Inflammatory macrophage (primary cell): ENCODE data around the gene MECP2.
A peak's percentile ranks its signal among the peaks of the same experiment; 100 is the strongest.
"Not testable (repeated sequence)": the region's sequence is repeated elsewhere in the genome, so short reads cannot be mapped to it uniquely, and the experiment has no call there.

Experiments
- DNase-seq, 2 donors: peaks; one replicate each; pipeline ENCODE4 v3.0.0-alpha.2; 2020 to 2022
- total RNA-seq, 18 experiments: gene quantifications; one replicate each; lab custom pipeline; 2026; ENCODE audit warnings: mixed read lengths in 6 of 18, inconsistent platforms in 2 of 18; lab: John Stamatoyannopoulos, UW

The MECP2 gene
- 35.0 to 82.1 (median 56.1) reads per million in 18 experiments for total RNA-seq

DNA sequence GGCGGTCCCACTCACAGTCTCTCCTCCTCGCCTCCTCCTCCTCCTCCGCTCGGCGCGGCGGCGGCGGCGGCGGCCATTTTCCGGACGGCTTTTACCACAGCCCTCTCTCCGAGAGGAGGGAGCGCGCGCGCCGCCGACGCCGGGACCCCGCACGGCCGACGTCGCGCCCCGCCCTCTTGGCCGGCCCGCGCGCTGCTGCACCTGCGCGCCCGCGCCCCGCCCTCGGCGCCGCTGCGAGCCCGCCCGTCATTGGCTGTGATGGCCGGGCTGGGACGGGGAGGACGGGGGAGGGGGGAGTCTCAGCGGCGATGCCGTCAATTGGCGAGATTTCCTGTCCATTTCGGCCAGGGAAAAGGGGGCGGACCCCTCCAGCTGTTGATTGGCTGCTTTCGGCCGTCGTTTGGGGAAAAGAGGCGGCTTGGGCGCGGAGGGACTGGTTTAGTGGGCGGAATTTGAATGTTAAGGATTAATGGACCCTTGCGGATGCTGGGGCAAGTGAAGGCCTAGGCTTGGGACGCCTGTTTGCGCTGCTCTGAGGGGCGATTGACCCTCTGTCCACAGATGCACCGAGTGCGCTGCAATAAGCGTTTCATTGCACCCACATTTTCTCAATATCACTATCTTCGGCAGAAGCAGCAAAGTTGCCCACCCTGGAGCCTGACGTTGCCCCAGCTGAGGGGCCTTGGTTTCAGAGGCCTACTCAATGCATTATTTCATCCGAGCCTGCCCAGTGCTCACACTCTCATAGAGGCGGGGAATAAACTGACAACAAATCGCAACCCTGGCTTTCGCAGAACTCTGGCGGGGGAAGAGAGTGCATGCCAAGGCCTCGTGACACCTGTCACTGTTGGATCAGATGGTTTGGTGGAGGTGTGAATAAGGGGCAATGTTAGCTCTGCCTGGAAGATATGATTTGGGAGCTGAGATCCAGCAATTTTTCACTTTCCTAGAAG lies at the start of gene MECP2:
TSS of gene MECP2 (minus strand) at position 129 of the 953 bp plus-strand sequence.
- DNase-seq, result peak; percentile 91 to 93

DNA sequence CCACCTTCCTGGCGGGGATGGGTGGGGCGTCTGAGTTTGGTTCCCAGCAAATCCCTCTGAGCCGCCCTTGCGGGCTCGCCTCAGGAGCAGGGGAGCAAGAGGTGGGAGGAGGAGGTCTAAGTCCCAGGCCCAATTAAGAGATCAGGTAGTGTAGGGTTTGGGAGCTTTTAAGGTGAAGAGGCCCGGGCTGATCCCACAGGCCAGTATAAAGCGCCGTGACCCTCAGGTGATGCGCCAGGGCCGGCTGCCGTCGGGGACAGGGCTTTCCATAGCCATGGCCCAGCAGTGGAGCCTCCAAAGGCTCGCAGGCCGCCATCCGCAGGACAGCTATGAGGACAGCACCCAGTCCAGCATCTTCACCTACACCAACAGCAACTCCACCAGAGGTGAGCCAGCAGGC lies 46.5 kb upstream of the MECP2 start, which contains the start of gene OPN1LW:
TSS of gene OPN1LW (plus strand) at position 234 of the 400 bp plus-strand sequence. CDS start at position 275, 41 bp downstream.
- not testable (repeated sequence) for DNase-seq

DNA sequence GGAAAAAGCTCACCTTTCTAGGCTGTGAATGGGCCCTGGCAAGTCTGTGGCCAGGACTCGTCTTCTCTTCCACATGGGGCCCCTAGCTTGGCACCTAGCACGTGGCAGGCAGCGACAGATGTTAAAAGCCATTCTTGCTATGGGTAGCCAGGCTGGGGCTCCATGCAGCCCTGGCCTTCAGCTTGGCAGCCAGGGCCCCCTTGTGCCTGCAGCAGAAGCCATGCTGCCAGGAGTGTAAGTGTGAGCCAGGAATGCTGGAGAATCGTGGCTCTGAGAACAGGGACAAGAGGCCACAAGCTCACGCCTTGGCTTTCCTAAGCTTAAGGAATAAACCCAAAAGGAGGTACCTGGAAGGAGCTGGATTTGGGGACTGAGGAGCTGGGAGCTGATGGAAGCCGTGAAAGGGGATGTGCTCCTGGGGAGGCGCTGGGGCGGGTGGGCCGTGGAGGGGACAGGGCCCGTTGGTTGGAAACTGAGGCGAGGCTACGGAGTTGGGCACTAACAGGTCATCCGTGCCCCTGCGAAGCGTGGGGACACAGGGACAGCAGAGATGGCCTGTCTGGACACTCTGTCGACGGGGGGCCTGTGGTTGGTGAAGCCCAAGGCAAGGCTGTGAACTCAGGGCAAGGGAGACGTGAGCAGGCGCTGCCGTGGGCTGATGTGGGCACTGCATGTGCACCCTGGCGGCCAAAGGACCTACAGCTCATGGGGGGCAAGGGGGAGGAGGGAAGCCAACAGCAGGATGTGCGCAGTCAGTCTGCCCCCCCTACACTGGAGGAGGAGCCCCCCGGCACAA lies 45.6 kb upstream of the MECP2 start:
- DNase-seq, result no peak

DNA sequence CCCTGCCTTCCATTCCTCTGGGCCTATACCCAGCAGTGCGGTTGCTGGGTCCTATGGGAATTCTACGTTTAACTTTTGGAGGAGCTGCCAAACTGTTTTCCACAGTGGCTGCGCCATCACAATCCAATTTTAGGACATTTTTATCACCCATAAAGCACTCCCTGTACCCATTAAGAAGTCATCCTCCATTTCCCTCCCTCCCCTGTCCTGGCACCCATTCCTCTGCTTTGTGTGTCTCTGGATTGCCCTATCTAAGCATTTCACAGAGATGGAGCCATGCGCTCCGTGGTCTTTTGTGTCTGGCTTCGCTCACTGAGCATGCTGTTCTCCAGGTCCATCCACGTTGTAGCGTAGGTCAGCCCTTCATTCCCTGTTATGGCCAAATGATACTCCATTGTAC lies 44.9 kb upstream of the MECP2 start:
- no peak for DNase-seq

DNA sequence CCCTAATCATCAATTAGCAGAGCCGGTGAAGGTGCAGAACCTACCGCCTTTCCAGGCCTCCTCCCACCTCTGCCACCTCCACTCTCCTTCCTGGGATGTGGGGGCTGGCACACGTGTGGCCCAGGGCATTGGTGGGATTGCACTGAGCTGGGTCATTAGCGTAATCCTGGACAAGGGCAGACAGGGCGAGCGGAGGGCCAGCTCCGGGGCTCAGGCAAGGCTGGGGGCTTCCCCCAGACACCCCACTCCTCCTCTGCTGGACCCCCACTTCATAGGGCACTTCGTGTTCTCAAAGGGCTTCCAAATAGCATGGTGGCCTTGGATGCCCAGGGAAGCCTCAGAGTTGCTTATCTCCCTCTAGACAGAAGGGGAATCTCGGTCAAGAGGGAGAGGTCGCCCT lies 43.2 kb upstream of the MECP2 start:
- DNase-seq, result no peak

DNA sequence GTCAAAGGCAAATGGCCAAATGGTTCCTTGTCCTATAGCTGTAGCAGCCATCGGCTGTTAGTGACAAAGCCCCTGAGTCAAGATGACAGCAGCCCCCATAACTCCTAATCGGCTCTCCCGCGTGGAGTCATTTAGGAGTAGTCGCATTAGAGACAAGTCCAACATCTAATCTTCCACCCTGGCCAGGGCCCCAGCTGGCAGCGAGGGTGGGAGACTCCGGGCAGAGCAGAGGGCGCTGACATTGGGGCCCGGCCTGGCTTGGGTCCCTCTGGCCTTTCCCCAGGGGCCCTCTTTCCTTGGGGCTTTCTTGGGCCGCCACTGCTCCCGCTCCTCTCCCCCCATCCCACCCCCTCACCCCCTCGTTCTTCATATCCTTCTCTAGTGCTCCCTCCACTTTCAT lies 42.7 kb upstream of the MECP2 start:
- DNase-seq, result no peak

DNA sequence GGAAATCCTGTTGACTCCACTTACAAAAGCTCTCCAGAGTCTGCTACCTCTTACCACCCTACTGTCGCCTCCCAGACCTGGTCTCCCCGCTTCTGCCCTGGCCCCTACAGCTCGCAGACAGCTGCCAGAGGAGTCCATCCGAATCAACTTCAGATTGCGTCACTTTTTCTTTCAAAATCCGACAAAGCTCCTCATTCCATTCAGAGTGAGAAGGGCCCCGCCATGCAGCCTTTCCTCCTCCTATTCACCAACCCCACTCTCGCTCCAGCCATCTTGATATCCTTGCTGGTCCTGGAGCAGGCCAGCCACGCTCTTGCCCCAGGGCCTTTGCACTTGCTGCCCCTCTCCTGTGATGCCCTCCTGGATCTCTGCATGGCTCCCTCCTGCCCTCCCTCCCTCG lies 41.3 kb upstream of the MECP2 start:
- DNase-seq, result no peak

DNA sequence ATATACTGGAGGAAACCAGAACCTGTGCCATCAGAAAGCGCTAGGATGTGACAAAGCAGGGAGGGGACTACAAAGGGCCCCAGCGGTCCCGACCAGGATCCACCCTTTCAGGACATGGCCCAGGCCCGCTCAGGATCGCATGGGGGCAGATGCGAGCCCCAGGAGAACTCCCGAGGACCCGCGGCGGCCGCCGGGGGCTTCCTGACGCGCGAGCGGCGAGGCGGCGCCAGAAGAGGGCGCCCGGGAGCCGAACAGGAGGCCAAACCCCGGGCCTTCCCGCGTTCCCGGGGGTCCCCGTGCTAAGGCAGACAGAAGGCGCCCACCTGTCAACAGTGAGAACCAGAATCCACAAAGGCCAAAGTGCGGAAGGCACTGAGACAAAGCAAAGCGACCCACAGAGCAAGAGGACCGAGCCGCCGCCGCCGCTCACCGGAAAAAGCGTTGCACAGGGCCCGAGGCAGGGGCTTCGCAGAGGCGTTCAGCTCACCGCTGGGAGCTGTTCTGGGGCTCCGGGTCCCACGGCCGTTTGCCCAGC lies 39.2 kb upstream of the MECP2 start:
- DNase-seq, result peak; percentile 23 to 55

DNA sequence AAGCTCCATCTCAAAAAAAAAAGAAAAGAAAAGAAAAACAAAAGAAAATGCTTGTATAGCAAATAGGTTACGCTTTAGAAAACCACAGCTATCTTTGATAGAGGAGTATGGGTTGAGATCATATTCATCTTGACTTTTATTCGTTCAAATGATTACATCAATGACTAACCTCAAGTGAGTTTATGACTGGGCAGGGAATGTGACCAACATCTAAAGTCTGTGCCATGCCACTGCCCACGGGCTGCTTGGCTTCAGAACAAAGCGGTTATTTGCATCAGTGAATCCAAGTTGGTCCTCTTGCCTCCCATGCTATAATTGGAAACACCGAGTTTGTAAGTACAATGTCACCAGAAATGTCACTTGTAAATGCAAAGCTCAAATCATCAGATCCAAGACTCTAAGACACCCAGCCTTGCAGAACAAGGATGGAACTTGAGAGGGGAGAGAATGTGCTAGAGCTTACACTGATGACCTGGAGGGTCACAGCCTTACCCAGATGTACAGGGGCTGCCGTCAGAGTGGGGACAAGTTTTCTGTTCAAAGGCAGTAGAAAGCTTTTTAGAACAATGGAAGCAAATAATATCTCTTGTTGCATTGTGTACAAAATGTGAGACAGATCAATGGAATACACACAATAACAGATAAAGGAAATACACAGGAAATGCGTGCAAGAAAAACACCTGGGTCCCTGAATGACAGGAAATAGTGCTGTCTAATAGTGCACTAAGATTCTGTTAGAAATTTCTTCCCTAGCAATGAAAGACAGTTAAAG lies 38.1 kb upstream of the MECP2 start:
- DNase-seq, result no peak

DNA sequence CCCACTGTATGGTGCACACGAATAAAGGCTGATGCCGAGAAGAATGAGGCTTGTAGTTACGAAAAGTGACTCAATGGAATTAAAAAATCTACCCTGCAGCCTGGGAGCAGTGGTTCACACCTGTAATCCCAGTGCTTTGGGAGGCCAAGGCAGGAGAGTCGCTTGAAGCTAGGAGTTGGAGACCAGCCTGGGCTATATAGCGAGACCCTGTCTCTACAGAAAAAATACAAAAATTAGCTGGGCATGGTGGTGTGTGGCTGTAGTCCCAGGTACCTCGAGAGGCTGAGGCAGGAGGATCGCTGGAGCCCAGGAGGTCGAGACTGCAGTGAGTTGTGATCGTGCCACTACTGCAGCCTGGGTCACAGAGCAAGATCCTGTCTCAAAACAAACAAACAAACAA lies 34.8 kb upstream of the MECP2 start:
- no peak for DNase-seq

DNA sequence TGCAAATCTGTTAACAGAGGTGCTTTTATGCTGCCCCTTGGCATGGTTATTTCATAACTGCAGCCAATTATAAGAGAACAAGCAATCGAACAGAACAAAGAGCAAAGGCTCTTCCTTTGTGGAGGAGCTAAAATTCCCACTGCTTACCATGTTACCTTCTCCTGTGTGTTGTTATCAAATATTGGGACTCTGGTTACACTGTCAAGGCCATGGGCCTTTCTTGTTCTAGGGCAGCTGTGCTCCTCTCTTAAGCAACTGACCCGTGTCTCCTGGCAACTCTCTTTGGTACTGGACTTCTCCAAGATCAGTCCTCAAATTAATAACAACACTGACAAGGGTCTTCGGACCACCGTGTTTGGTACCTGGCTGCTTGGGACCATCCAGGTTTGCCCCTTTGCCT lies 34.4 kb upstream of the MECP2 start:
- no peak for DNase-seq

DNA sequence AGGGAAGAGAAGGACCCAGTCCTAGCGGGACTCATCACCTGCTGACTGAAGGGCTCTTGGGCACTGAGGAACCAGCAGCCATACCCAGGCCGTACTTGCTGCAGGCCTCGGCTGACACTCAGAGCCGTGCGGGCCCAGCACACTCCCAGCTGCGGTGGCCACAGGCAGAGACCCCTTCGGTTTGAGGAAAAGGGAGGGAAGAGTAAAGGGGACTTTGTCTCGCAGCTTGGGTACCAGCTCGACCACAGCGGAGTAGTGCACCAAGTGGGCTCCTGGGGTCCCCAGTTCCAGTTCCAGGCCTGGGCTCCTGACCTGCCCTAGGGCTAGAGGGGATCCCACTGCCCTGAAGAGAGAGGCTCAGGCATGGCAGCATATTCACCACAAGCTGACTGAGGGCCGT lies 28.6 kb upstream of the MECP2 start:
- no peak for DNase-seq

DNA sequence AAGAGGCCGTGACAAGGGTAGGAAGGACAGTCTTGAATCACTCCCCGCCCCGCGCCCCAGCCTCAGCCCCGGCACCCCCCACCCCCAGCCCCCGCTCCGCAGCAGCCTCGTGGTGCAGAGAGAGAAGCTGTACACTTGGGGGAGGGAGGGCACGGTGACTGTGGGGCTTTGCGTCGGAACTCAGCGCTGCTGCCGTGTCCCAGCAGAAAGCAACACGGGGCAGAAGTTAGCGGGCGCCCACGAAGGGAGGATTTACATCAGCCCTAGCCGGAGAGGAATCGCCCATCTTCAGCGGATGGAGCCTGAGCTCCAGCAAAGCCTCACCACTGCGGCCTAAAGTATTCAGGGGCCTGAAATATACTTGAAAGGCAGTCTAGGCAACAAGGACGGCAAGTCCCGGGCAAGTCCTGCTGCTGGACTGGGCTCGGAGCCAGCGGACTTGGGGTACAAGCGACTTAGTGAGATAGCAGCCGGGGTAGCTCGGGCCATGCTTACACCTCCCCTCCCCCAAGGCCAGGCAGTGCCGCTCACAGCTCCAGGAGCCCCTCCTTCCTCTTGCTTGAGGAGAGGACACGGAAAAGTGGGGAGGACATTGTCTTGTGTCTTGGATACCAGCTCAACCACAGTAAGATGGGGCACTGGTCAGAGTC lies 28.0 kb upstream of the MECP2 start:
- peak in 1 of 2 donors; percentile 2 for DNase-seq

DNA sequence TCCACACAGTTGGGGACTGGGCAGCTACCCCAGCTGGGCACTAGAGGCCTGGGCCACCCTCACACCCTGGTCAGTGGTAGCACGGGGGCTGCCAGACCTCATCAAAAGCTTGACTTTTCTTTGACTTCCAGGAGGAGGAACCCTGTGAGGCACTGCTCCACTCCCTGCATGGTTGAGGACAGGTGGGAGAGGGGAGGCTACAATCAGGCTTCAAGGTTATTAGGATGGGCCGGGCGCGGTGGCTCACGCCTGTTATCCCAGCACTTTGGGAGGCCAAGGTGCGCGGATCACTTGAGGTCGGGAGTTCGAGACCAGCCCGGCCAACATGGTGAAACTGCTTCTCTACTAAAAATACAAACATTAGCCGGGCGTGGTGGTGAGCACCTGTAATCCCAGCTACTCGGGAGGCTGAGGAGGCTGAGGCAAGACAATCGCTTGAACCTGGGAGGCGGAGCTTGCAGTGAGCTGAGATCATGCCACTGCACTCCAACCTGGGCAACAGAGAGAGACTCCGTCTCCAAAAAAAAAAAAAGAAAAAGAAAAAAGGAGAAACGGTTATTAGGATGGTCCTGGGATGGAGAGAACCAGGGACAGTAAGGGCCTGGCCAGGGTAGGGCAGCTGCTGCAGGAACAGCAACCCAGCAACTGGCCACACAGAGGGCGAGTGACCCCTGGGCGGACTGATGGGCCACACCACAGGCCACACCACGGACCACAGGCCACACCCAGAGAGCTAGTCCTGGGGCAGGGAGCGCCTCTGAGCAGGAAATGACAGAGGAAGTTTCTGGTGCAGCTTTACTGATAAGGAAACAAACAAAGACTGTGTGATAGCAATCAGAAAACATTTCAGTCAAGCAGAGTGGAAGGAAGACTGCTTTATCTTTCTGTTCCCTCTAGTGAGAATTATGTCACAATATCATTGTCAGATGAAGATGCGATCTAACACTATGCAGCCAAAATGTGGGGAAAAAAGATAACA lies 26.0 kb upstream of the MECP2 start:
- peak; percentile 36 to 44 for DNase-seq

DNA sequence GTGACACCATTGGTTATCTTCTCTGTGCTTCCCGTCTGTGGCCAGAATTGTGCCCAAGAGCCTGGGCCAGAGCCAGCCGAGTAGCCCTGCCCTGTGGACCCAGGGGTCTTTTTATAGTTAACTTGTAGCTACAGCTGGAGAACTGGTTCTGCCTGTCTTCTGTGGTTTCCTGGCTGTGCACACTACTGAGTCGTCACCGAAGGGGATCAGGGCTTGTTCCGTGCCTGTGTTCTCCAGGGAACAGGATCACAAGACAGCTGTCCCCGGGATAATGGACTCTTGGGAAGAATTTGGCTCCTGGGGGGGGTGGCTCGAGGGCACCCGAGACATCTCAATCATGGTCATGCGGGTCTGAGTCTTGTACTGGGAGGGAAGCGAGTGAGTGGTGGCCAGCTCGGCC lies 24.4 kb upstream of the MECP2 start:
- no peak for DNase-seq

DNA sequence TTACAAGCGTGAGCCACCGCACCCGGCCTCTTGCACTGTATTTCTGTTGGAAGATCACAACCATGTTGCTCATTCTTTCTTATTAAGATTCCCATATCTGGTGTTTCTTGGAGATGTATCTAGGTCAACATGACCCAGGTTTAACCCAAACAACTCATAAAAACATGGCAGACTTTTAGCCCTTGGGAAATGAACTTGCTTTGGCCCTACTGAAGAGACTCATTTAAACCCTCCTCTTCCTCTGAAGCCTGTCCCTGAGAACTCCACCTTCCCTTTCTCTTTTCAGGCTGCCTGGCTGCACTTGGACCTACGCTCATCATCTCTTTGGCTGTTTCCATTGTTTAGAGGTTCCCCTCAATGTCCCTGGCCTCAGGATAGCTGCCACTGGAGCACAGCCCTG lies 23.7 kb upstream of the MECP2 start:
- no peak for DNase-seq

DNA sequence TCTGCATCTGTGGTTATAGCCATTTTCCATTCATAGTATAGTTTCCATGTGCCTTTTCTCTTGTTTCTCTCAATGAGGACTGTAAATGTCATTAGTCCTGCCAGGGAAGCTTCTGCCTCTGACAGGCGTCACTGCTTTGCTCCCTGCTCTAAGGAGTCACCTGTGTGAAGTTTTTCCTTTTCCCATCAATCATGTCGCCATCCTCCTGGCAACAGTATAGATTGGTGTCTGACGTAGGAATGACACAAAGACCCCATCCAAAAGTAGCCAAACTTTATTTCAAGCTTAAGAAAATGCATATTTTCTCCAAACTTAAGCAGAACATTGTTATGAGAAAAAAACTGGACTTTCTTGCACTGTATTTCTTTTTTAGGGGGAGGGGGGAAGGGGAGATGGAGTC lies 23.1 kb upstream of the MECP2 start:
- DNase-seq, result no peak

DNA sequence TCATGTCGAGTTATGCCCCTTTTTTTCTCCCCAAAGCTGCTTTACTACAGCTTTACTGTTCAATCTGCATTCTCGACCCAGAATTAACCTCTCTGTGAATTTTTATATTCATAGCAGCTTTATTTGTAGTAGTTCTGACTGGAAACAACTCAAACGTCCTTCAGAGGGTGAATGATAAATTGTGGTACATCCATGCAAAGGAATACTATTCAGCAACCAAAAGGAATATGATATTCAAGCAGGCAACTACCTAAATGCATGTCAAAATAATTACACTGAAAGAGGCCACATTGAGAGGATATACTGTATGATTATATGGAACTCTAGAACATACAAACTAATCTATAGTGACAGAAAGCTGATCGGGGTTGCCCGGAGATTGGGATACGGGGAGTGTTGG lies 20.0 kb upstream of the MECP2 start:
- DNase-seq, result no peak

DNA sequence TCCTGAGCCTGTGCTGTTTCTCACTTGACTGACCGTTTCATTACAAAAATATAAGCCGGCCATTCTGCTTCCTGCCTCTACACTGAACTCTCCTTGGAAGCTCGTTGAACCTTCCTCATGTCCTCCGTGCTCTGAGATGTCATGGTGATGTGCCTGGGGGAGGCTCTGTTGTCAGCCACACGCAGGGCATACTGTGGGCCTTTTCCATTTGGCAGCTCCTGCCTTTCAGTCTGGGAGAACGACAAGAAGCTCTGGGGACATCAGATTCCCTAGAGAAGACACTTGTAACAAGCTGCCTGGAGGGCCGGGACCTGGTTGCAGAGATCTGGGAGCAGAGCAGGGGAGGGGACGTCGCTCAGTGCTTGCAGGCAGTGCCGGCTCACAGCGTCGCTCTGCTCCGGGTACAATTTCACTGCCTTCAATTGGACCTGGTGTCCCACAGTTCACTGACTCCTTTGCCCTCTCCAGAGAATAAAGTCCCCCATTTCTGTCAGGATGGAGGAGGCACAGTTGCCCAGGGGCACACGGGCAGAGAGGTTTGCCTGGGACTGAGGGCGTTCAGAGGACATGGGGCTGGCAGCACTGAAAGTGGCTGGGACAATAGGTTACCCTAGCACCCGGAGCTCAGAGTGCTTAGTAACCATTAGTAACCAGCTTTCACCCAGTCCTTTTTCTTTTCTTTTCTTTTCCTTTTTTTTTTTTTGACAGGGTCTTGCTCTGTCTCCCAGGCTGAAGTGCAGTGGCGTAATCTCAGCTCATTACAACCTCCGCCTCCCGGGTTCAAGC lies 19.1 kb upstream of the MECP2 start:
- no peak for DNase-seq

DNA sequence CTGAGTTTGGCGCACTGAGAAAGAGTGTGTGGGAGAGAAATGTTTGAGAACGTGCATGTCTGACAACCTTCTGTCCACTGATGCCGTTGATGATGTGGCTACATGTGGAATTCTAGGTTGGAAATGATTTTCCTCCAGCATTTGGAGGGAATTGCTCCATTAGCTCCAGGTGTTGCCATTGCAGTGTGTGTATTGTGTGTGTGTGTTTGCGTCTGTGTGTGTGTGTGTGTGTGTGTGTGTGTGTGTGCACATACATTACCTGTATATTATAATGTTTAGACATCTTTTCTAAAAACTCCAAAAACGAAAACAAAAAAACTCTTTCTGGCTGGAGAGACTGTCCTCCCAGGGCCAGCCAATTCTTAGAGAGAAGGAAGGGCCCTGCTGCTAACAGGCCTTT lies 18.2 kb upstream of the MECP2 start:
- DNase-seq, result no peak
